Measurements from ENCODE around the gene STK32B.

GRCh38 chr4:5030927-5031326 is 20.4 kb upstream of the STK32B start:
- TF ChIP-seq ATF4 (CRISPR knock-in tag; IDR thresholded peaks at IDR 0.05): no peak
- no peak for TF ChIP-seq ZNF274 (IDR thresholded peaks at IDR 0.05; ENCODE audit: borderline replicate concordance, low read depth, low read length)
- no peak for TF ChIP-seq CTCF (IDR thresholded peaks at IDR 0.05 in 2 of 3, conservative IDR thresholded peaks at IDR 0.05 in 1 of 3; ENCODE audit: insufficient read depth in 2 of 3, low read depth in 1 of 3, low read length in 3 of 3)
- no peak for TF ChIP-seq THRAP3 (IDR thresholded peaks at IDR 0.05; ENCODE audit: borderline replicate concordance)
- no peak for TF ChIP-seq JUN (IDR thresholded peaks at IDR 0.05; ENCODE audit: borderline replicate concordance, low read depth, low read length)
- TF ChIP-seq JUN (CRISPR knock-in tag; IDR thresholded peaks at IDR 0.05; ENCODE audit: borderline replicate concordance): no peak
- TF ChIP-seq PRDM10 (IDR thresholded peaks at IDR 0.05; ENCODE audit: partially characterized antibody): no peak
- no peak for TF ChIP-seq POLR2A (conservative IDR thresholded peaks at IDR 0.05)
- TF ChIP-seq HDAC2 (IDR thresholded peaks at IDR 0.05): no peak
